Measurements from ENCODE around the gene TNFAIP1. TPM values are rescaled to one million over a fixed set of nuclear protein-coding genes. Genes with fewer than 3 reads are reported as not detected.

Gene TNFAIP1
- total RNA-seq, 1 experiment from 2014 or later = 21.8 TPM

DNA sequence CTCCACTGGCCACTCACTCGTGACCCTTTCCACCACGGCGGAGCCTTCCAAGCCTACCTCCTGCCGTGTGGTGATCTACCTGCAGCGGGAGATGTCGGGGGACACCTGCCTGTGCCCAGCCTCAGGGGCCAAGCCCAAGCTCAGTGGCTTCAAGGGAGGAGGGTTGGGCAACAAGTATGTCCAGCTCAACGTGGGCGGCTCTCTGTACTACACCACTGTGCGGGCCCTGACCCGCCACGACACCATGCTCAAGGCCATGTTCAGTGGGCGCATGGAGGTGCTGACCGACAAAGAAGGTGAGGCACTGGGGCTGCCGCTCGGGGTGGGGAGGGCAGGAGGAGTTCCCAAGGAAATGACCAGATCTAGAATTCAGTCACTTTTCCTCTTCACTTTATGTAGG is 3.9 kb downstream of the TNFAIP1 start:
- Histone ChIP-seq H3K18ac (ENCODE audit: insufficient read length, low read depth, low read length) (no peak overlapping the region), H3K9me3 (ENCODE audit: control insufficient read depth, low read depth, low read length) (no peaks in the 10 kb centered on the region), H2BK12ac (ENCODE audit: insufficient read length, low read depth, low read length) (no peak overlapping the region), H4K5ac (ENCODE audit: insufficient read length, low read depth, low read length) (no peak overlapping the region), H3K23ac (ENCODE audit: insufficient read length, low read depth, low read length) (no peak overlapping the region), H3K9ac (ENCODE audit: extremely low read depth, insufficient read length, low read length) (no peak overlapping the region), H3T11ph (ENCODE audit: low read length) (no peak overlapping the region), H2BK5ac (ENCODE audit: insufficient read length, low read length) (no peak overlapping the region), H3K79me2 (ENCODE audit: insufficient read depth, low read length) (no peaks in the 10 kb centered on the region; the same call in 1 of the 2 replicates), H3K4ac (ENCODE audit: low read depth, low read length) (no peak overlapping the region), H2AFZ (ENCODE audit: low read length) (no peak overlapping the region), H3K79me1 (ENCODE audit: insufficient read depth, low read depth, low read length, poor library complexity, severe bottlenecking) (no peaks in the 10 kb centered on the region), H2BK15ac (ENCODE audit: low read depth, low read length) (no peak overlapping the region), H3K23me2 (ENCODE audit: insufficient read length, low read depth, low read length, poor library complexity, severe bottlenecking) (peaks cover 13% of the 10 kb centered on the region), H2BK120ac (ENCODE audit: low read depth, low read length, poor library complexity, severe bottlenecking) (no peak overlapping the region), H3K27ac (ENCODE audit: insufficient read length, low read depth, low read length) (no peak overlapping the region), H3K4me2 (ENCODE audit: insufficient read depth, insufficient read length, low read length) (no peak overlapping the region), H2AK5ac (ENCODE audit: insufficient read length, low read length) (no peak overlapping the region), H2BK20ac (ENCODE audit: low read depth, low read length, poor library complexity, severe bottlenecking) (no peak overlapping the region), H3K14ac (ENCODE audit: insufficient read depth, low read length) (no peak overlapping the region), H4K91ac (ENCODE audit: insufficient read length, low read depth, low read length) (no peak overlapping the region), H4K20me1 (ENCODE audit: control insufficient read depth, insufficient read depth, insufficient read length) (no peaks in the 10 kb centered on the region), H3K4me1 (ENCODE audit: insufficient read depth, low read length) (peaks cover 9% of the 10 kb centered on the region; the same call in 1 of the 2 replicates), H3K56ac (ENCODE audit: insufficient read length, low read depth, low read length) (no peak overlapping the region), H3K27me3 (ENCODE audit: insufficient read depth, low read length) (no peaks in the 10 kb centered on the region), H4K8ac (replicated peaks; ENCODE audit: insufficient read length, low read depth, low read length) (no peak overlapping the region)
- Mint-ChIP-seq H3K36me3 (ENCODE audit: insufficient read depth in 1 of 3, low read depth in 3 of 3) (peaks cover 7 to 43% (median 38%) of the 10 kb centered on the region in 3 experiments; a peak in 5 of 7 replicates), H3K4me3 (no peak overlapping the region), H3K27me3 (ENCODE audit: low read depth) (no peaks in the 10 kb centered on the region), H3K4me1 (peaks cover 13 to 16% of the 10 kb centered on the region in 2 experiments), H3K9me3 (no peaks in the 10 kb centered on the region; a peak in 1 of 5 replicates), H3K27ac (no peak overlapping the region)
- no peak for DNase-seq
- no CpG with 5 or more reads among the region's 15 CpGs for WGBS (ENCODE audit: extremely low coverage, insufficient read length, low lambda C conversion rate)
- TF ChIP-seq, protein P1, sequence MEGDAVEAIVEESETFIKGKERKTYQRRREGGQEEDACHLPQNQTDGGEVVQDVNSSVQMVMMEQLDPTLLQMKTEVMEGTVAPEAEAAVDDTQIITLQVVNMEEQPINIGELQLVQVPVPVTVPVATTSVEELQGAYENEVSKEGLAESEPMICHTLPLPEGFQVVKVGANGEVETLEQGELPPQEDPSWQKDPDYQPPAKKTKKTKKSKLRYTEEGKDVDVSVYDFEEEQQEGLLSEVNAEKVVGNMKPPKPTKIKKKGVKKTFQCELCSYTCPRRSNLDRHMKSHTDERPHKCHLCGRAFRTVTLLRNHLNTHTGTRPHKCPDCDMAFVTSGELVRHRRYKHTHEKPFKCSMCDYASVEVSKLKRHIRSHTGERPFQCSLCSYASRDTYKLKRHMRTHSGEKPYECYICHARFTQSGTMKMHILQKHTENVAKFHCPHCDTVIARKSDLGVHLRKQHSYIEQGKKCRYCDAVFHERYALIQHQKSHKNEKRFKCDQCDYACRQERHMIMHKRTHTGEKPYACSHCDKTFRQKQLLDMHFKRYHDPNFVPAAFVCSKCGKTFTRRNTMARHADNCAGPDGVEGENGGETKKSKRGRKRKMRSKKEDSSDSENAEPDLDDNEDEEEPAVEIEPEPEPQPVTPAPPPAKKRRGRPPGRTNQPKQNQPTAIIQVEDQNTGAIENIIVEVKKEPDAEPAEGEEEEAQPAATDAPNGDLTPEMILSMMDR (conservative IDR thresholded peaks at IDR 0.05) = no peak
